Activated CD8-positive, alpha-beta memory T cell treated with anti-CD3 and anti-CD28 coated beads, Interleukin-2, amount 10 ng/mL, durations not matched to agents 7 days and 5 days (primary cell): ENCODE measurements around the gene CDC25A. TPM values are rescaled to one million over a fixed set of nuclear protein-coding genes. Genes with fewer than 3 reads are reported as not detected.
A peak's percentile ranks its signal among the peaks of the same experiment; 100 is the strongest.

Source experiments
- microRNA-seq: library from miRNA; unstranded; fragments of <30 nt; microRNA quantifications from one replicate; pipeline ENCODE4 v1.2.0, GENCODE V29; 2022
- total RNA-seq, 2 experiments: library from RNA; stranded (reverse); gene quantifications; one replicate each; pipeline ENCODE4 v1.2.3, GENCODE V29; 2021

The CDC25A gene
- total RNA-seq, 2 experiments from 2014 or later, result 33.1 to 39.4 TPM

Small RNA genes lying within 50 kb of the gene (microRNA-seq; reads per million reads assigned to microRNA genes)
- 4.7 reads per million, percentile 11 among the genes with 10 or more reads in this experiment for gene MIR4443

Other genes starting within 250 kb of the CDC25A start
- 100 to 1,000 TPM; 126 to 131 TPM for gene MAP4, start 172.0 kb downstream of the CDC25A start, total RNA-seq
- not detected for gene CAMP, start 35.1 kb upstream of the CDC25A start, total RNA-seq
- 10 to 100 TPM; 25.3 to 36.3 TPM for gene ZNF589, start 52.7 kb upstream of the CDC25A start, total RNA-seq
- gene NME6, start 113.0 kb upstream of the CDC25A start, total RNA-seq, result 10 to 100 TPM; 26.3 to 34.5 TPM
- gene SPINK8, start 145.2 kb upstream of the CDC25A start, total RNA-seq, result not detected
- gene FBXW12, start 183.8 kb upstream of the CDC25A start, total RNA-seq, result not detected
- 1 to 10 TPM; 1.8 to 4.0 TPM for gene PLXNB1, start 241.7 kb upstream of the CDC25A start, total RNA-seq